Measurements from ENCODE around the gene KRTAP4-7.
"Not testable (repeated sequence)": the region's sequence is repeated elsewhere in the genome, so short reads cannot be mapped to it uniquely, and the experiment has no call there.

The KRTAP4-7 gene

GRCh38 chr17:41111151-41111885 lies 27.4 kb downstream of the KRTAP4-7 start:
- DNase-seq = no peak

- peak; percentile 28 to 44 (median 40) for DNase-seq
These were observed 32.3 kb downstream of the KRTAP4-7 start for GRCh38 chr17:41116297-41116696.

GRCh38 chr17:41117846-41118386 lies 34.0 kb downstream of the KRTAP4-7 start, which contains the start of gene KRTAP4-11:
Gene KRTAP4-11, minus strand, starts transcription at chr17:41118373. Its CDS starts 58 bp downstream, at chr17:41118315.
- DNase-seq = not testable (repeated sequence)

- no peak for DNase-seq
These were observed 34.8 kb downstream of the KRTAP4-7 start for GRCh38 chr17:41118721-41119120.

- peak in 1 of 3 donors; percentile 33 for DNase-seq
These were observed 36.0 kb downstream of the KRTAP4-7 start for GRCh38 chr17:41119696-41120690.

- no peak for DNase-seq
These were observed 37.8 kb downstream of the KRTAP4-7 start for GRCh38 chr17:41121742-41122141.

- DNase-seq = not testable (repeated sequence)
These were observed 39.5 kb downstream of the KRTAP4-7 start for GRCh38 chr17:41123292-41123990.

- not testable (repeated sequence) for DNase-seq
These were observed 40.0 kb downstream of the KRTAP4-7 start, which contains the start of gene KRTAP4-12 for GRCh38 chr17:41123991-41124371. Gene KRTAP4-12, minus strand, starts transcription at chr17:41124182. Its CDS starts 60 bp downstream, at chr17:41124122.

GRCh38 chr17:41125064-41125463 lies 41.1 kb downstream of the KRTAP4-7 start:
- DNase-seq = no peak

GRCh38 chr17:41126412-41126811 lies 42.5 kb downstream of the KRTAP4-7 start:
- DNase-seq = no peak

GRCh38 chr17:41127371-41127770 lies 43.4 kb downstream of the KRTAP4-7 start:
- DNase-seq = no peak

- peak in 1 of 3 donors; percentile 3 for DNase-seq
These were observed 48.0 kb downstream of the KRTAP4-7 start for GRCh38 chr17:41131979-41132378.

- DNase-seq = no peak
These were observed 50.2 kb downstream of the KRTAP4-7 start for GRCh38 chr17:41133880-41134735.

Data from suppressor macrophage treated with lipopolysaccharide for 1 hour (primary cell).